HepG2 (cell line): ENCODE data around the gene PAK6. TPM values are rescaled to one million over a fixed set of nuclear protein-coding genes. Genes with fewer than 3 reads are reported as not detected.

Source experiments
- ATAC-seq: fragments of 200-7000 bp; cut with Tn5 transposase; 3 replicates; pipeline ENCODE4 v1.9.1; 2020; ENCODE audit warnings: mild to moderate bottlenecking, moderate library complexity
- BruUV-seq: library from RNA; stranded (reverse); fragments of 400-500 nt; replicated peaks from 2 replicates; lab custom pipeline; 2021; lab: Mats Ljungman, UMichigan
- CTCF ChIA-PET: fragments of 300-600 bp; formaldehyde crosslinking; extraction: SDS; loops from one replicate; lab custom pipeline; 2021; ENCODE audit warnings: low total read pairs, inconsistent platforms, low intra/inter-chr PET ratio; lab: Yijun Ruan, JAX
- POLR2A ChIA-PET: fragments of 350-600 bp; sonication (Branson Sonifier 250); formaldehyde crosslinking; loops from one replicate; lab custom pipeline; 2020; ENCODE audit warnings: antibody characterized with exemption, inconsistent platforms; lab: Yijun Ruan, JAX
- DNase-seq: peaks from one replicate; pipeline ENCODE4 v3.0.0-alpha.2; 2015; ENCODE audit warnings: low spot score
- FAIRE-seq: peaks from 3 replicates; lab custom pipeline; 2011; peaks lifted over from hg19 to GRCh38; lab: Jason Lieb, UNC
- H2AFZ ChIP-seq: one replicate; pipeline ENCODE4 v1.6.1; 2011; ENCODE audit warnings: low read length, inconsistent platforms
- H3K27ac ChIP-seq: fragments of 300-600 bp; 3 replicates; pipeline ENCODE4 v1.8.0; 2011; ENCODE audit warnings: mixed run types, mild to moderate bottlenecking, mixed read lengths, low read length, inconsistent platforms; ENCODE audit not compliant: insufficient read depth; ENCODE audit errors: extremely low read length
- H3K27me3 ChIP-seq, 2 experiments: fragments of 200-600 bp in 1 of 2; 2 replicates in 1 of 2; 3 replicates in 1 of 2; pipeline versions ENCODE4 v1.6.0 to v1.8.0; 2011; ENCODE audit warnings: low read length in 2 of 2, mild to moderate bottlenecking in 2 of 2, moderate library complexity in 2 of 2, inconsistent platforms in 1 of 2; ENCODE audit not compliant: insufficient read depth in 2 of 2, control insufficient read depth in 1 of 2
- H3K36me3 ChIP-seq, 2 experiments: fragments of 200-600 bp in 1 of 2; replicated peaks in 1 of 2; 2 replicates in 1 of 2; 3 replicates in 1 of 2; pipeline versions ENCODE4 v1.5.1 to v1.8.0; 2011; ENCODE audit warnings: low read length in 2 of 2, inconsistent platforms in 1 of 2; ENCODE audit not compliant: insufficient read depth in 2 of 2, control insufficient read depth in 1 of 2
- H3K4me1 ChIP-seq: 2 replicates; pipeline ENCODE4 v1.5.1; 2012; ENCODE audit warnings: low read length, inconsistent platforms; ENCODE audit not compliant: insufficient read depth
- H3K4me2 ChIP-seq: 2 replicates; pipeline ENCODE4 v1.6.0; 2011; ENCODE audit warnings: low read depth, low read length, inconsistent platforms
- H3K4me3 ChIP-seq, 3 experiments: fragments of 200-600 bp in 1 of 3; sonication (generic), shearing (Covaris generic) in 1 of 3; replicated peaks in 1 of 3; 2 replicates each; pipeline ENCODE4 v1.5.1; 2011 to 2016; ENCODE audit warnings: low read length in 3 of 3, inconsistent platforms in 2 of 3, low read depth in 2 of 3, mild to moderate bottlenecking in 2 of 3, control low read depth in 1 of 3, mixed read lengths in 1 of 3; ENCODE audit not compliant: insufficient read depth in 1 of 3
- H3K79me2 ChIP-seq: one replicate; pipeline ENCODE4 v1.6.1; 2011; ENCODE audit warnings: low read length, inconsistent platforms; ENCODE audit not compliant: insufficient read depth
- H3K9ac ChIP-seq: 2 replicates; pipeline ENCODE4 v1.6.0; 2011; ENCODE audit warnings: mild to moderate bottlenecking, low read depth, low read length, inconsistent platforms; ENCODE audit not compliant: insufficient read depth
- H3K9me3 ChIP-seq: 2 replicates; pipeline ENCODE4 v1.5.1; 2012; ENCODE audit warnings: mild to moderate bottlenecking, low read length
- H4K20me1 ChIP-seq: 2 replicates; pipeline ENCODE4 v1.6.0; 2011; ENCODE audit warnings: inconsistent platforms, mild to moderate bottlenecking, low read length, moderate library complexity; ENCODE audit not compliant: insufficient read depth
- BRCA1 ChIP-seq: sonication (generic); formaldehyde crosslinking; IDR thresholded peaks from 2 replicates; pipeline ENCODE4 v1.4.0; 2020; ENCODE audit warnings: missing genetic modification reagents
- FOSL2 ChIP-seq: sonication (generic); formaldehyde crosslinking; IDR thresholded peaks from 2 replicates; pipeline ENCODE4 v1.4.0; 2020; ENCODE audit warnings: missing genetic modification reagents
- ZNF17 ChIP-seq: sonication (generic); formaldehyde crosslinking; IDR thresholded peaks from 2 replicates; pipeline ENCODE4 v1.5.0; 2020; ENCODE audit warnings: mild to moderate bottlenecking, missing genetic modification reagents
- ZNF260 ChIP-seq: sonication (generic); formaldehyde crosslinking; IDR thresholded peaks from 2 replicates; pipeline ENCODE4 v1.4.0; 2020; ENCODE audit warnings: missing genetic modification reagents, low read depth, mild to moderate bottlenecking, borderline replicate concordance
- ZNF30 ChIP-seq: sonication (generic); formaldehyde crosslinking; IDR thresholded peaks from 2 replicates; pipeline ENCODE4 v1.5.0; 2020; ENCODE audit warnings: mild to moderate bottlenecking, missing genetic modification reagents
- WGBS: methylation state at CpG from one replicate; pipeline ENCODE4 v1.1.6; 2017; ENCODE audit warnings: low lambda C conversion rate; 5-methylcytosine and 5-hydroxymethylcytosine counted together
- in situ Hi-C: cut with HindIII; loops from 2 replicates; pipeline ENCODE4 v1.10.0; 2017; ENCODE audit warnings: low pct_unique_long_range_greater_than_20kb; ENCODE audit not compliant: extremely low pct_ligation_motif_present
- intact Hi-C: fragments of 100-400 bp; cut with micrococcal nuclease; formaldehyde crosslinking; loops from one replicate; pipeline ENCODE4 v1.10.0; 2022; ENCODE audit not compliant: unreplicated experiment
- polyA plus RNA-seq, 8 experiments: library from polyadenylated mRNA; depleted of rRNA in 3 of 8; stranded (reverse) in 7 of 8; unstranded in 1 of 8; fragments of >200 nt; fragmentation: Illumina TruSeq in 4 of 8; extraction: Trizol in 4 of 8; gene quantifications; 2 replicates each; pipeline versions ENCODE4 v1.2.1 to v1.2.3, GENCODE V29; 2011 to 2016; ENCODE audit warnings: low read depth in 4 of 8, missing spikeins in 1 of 8, mixed read lengths in 1 of 8; ENCODE audit not compliant: insufficient read depth in 1 of 8
- total RNA-seq, 5 experiments: library from RNA; depleted of rRNA; stranded (reverse); fragments of >200 nt; fragmentation: Illumina TruSeq; extraction: Trizol; gene quantifications; 2 replicates each; pipeline ENCODE4 v1.2.3, GENCODE V29; 2016; ENCODE audit warnings: low read depth in 1 of 5
- TF ChIP-seq, protein P1 (sequence below): sonication (generic); formaldehyde crosslinking; IDR thresholded peaks from 2 replicates; pipeline ENCODE4 v1.4.0; 2020; ENCODE audit warnings: missing genetic modification reagents, borderline replicate concordance
- TF ChIP-seq, protein P2 (sequence below): sonication (generic); formaldehyde crosslinking; IDR thresholded peaks from 2 replicates; pipeline ENCODE4 v1.5.0; 2020; ENCODE audit warnings: mild to moderate bottlenecking, missing genetic modification reagents
- TF ChIP-seq, protein P3 (sequence below): sonication (generic); formaldehyde crosslinking; IDR thresholded peaks from 2 replicates; pipeline ENCODE4 v1.4.0; 2020; ENCODE audit warnings: missing genetic modification reagents, borderline replicate concordance

The PAK6 gene
- total and polyA plus RNA-seq, 2 of the 13 experiments (the other 11 are each of a cell fraction or from before 2014, with no cell fraction given): 0.07 TPM; not detected in 1

DNA sequence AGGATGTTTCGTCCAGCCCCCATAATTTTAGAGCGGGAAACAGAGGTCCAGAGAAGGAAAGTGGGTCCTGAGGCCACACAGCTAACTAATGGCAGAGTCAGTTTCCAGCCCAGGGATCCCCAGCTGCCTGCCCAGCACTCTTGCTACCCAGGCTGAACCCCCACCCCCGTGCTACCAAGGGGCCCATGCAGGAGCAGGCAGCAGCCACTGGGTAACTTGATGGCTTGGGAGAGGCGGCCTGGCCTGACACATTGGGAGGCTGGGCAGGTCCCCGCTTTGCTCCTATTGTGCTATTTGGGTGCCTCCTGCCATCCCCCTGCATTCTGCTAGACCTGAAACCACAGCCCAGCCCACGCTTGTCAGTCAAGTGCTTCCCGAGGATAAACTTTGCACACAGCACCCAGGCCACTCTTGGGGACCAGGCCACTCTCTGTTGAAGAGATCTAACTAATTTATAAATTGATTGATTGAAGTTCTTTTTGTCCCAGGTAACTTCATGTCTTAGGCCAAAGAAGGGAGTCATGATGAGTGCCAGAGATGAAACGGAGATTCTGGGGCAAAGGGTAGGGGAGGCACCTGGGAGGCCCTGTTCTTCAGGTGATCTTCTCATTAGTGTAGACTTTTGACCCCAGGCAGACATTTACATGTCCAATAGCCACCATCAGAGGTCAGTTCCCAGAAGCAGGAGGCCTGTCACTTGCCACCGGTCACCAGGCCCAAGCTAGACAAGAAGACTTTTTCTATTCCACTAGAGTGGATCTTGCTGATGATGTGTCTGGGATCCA, 7.0 kb downstream of the PAK6 start (continued):
- TF ChIP-seq, protein P1, sequence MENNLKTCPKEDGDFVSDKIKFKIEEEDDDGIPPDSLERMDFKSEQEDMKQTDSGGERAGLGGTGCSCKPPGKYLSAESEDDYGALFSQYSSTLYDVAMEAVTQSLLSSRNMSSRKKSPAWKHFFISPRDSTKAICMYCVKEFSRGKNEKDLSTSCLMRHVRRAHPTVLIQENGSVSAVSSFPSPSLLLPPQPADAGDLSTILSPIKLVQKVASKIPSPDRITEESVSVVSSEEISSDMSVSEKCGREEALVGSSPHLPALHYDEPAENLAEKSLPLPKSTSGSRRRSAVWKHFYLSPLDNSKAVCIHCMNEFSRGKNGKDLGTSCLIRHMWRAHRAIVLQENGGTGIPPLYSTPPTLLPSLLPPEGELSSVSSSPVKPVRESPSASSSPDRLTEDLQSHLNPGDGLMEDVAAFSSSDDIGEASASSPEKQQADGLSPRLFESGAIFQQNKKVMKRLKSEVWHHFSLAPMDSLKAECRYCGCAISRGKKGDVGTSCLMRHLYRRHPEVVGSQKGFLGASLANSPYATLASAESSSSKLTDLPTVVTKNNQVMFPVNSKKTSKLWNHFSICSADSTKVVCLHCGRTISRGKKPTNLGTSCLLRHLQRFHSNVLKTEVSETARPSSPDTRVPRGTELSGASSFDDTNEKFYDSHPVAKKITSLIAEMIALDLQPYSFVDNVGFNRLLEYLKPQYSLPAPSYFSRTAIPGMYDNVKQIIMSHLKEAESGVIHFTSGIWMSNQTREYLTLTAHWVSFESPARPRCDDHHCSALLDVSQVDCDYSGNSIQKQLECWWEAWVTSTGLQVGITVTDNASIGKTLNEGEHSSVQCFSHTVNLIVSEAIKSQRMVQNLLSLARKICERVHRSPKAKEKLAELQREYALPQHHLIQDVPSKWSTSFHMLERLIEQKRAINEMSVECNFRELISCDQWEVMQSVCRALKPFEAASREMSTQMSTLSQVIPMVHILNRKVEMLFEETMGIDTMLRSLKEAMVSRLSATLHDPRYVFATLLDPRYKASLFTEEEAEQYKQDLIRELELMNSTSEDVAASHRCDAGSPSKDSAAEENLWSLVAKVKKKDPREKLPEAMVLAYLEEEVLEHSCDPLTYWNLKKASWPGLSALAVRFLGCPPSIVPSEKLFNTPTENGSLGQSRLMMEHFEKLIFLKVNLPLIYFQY (CRISPR knock-in tag): no peak
- TF ChIP-seq ZNF30 (no peak), FOSL2 (CRISPR knock-in tag) (no peak), ZNF17 (CRISPR knock-in tag) (no peak), ZNF260 (CRISPR knock-in tag) (no peak)

DNA sequence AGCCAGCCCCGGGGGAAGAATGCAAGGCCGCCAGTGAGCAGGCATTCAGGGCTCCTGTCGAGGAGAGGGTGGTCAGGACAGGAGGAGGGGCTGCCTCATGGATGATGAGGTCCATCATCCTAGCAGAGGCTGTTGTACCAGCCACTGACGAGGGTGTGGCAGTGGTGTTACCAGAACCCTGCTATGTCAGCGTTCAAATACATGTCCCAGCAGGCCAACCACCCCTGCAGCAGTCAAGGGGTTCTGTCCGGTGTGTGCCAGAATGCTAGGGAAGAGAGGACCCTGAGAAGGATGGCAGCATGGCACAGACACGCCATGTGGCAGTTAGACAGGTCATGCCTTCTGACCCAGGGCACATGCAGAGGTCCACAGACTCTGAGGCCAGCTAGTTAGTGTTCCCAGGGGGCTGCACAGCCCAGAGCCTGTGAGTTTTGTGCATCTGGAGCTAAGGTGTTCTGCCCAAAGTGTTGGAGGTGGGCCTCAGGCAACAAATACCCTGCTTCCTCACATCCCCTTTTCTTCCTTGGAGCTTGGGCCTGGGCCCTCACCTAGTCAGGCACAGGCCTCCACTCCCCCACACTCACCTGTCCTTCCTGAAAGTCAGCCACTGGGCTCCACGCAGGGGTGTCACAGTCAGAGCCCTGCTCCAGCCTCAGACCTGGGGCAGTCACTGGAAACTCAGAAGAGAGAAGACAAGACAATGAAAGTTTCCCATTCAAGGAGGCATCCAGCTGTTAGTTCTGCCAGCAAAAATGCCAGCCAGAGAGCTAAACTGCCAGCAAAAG, 7.8 kb downstream of the PAK6 start:
- WGBS: 59% methylated on average over 6 of the region's 8 CpGs
- Histone ChIP-seq H3K79me2 (no peaks in the 10 kb centered on the region), H3K9me3 (no peaks in the 10 kb centered on the region), H3K27ac (no peak overlapping the region), H3K4me2 (no peak overlapping the region), H3K4me1 (peaks cover 28% of the 10 kb centered on the region), H3K4me3 (no peak overlapping the region), H3K27me3 (peaks cover 0 to 51% of the 10 kb centered on the region in 2 experiments; a peak in 4 of 5 replicates), H4K20me1 (no peaks in the 10 kb centered on the region), H3K9ac (no peak overlapping the region), H3K36me3 (no peaks in the 10 kb centered on the region), H2AFZ (no peak overlapping the region)
- CTCF ChIA-PET: no interaction called here
- POLR2A ChIA-PET: no interaction called here
- ATAC-seq (no peak), FAIRE-seq (no peak), DNase-seq (no peak)
- intact Hi-C loops: no loop called here
- BruUV-seq: no TSS peak
- in situ Hi-C loops: no loop called here
- TF ChIP-seq, protein P2, sequence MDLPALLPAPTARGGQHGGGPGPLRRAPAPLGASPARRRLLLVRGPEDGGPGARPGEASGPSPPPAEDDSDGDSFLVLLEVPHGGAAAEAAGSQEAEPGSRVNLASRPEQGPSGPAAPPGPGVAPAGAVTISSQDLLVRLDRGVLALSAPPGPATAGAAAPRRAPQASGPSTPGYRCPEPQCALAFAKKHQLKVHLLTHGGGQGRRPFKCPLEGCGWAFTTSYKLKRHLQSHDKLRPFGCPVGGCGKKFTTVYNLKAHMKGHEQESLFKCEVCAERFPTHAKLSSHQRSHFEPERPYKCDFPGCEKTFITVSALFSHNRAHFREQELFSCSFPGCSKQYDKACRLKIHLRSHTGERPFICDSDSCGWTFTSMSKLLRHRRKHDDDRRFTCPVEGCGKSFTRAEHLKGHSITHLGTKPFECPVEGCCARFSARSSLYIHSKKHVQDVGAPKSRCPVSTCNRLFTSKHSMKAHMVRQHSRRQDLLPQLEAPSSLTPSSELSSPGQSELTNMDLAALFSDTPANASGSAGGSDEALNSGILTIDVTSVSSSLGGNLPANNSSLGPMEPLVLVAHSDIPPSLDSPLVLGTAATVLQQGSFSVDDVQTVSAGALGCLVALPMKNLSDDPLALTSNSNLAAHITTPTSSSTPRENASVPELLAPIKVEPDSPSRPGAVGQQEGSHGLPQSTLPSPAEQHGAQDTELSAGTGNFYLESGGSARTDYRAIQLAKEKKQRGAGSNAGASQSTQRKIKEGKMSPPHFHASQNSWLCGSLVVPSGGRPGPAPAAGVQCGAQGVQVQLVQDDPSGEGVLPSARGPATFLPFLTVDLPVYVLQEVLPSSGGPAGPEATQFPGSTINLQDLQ (CRISPR knock-in tag): no peak
- TF ChIP-seq, protein P3, sequence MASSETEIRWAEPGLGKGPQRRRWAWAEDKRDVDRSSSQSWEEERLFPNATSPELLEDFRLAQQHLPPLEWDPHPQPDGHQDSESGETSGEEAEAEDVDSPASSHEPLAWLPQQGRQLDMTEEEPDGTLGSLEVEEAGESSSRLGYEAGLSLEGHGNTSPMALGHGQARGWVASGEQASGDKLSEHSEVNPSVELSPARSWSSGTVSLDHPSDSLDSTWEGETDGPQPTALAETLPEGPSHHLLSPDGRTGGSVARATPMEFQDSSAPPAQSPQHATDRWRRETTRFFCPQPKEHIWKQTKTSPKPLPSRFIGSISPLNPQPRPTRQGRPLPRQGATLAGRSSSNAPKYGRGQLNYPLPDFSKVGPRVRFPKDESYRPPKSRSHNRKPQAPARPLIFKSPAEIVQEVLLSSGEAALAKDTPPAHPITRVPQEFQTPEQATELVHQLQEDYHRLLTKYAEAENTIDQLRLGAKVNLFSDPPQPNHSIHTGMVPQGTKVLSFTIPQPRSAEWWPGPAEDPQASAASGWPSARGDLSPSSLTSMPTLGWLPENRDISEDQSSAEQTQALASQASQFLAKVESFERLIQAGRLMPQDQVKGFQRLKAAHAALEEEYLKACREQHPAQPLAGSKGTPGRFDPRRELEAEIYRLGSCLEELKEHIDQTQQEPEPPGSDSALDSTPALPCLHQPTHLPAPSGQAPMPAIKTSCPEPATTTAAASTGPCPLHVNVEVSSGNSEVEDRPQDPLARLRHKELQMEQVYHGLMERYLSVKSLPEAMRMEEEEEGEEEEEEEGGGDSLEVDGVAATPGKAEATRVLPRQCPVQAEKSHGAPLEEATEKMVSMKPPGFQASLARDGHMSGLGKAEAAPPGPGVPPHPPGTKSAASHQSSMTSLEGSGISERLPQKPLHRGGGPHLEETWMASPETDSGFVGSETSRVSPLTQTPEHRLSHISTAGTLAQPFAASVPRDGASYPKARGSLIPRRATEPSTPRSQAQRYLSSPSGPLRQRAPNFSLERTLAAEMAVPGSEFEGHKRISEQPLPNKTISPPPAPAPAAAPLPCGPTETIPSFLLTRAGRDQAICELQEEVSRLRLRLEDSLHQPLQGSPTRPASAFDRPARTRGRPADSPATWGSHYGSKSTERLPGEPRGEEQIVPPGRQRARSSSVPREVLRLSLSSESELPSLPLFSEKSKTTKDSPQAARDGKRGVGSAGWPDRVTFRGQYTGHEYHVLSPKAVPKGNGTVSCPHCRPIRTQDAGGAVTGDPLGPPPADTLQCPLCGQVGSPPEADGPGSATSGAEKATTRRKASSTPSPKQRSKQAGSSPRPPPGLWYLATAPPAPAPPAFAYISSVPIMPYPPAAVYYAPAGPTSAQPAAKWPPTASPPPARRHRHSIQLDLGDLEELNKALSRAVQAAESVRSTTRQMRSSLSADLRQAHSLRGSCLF (CRISPR knock-in tag): no peak
- TF ChIP-seq BRCA1 (CRISPR knock-in tag): no peak
